Skeletal muscle tissue (tissue), 4 donors: ENCODE measurements around the gene SLAIN1. TPM values are rescaled to one million over a fixed set of nuclear protein-coding genes. Genes with fewer than 3 reads are reported as not detected.
A peak's percentile ranks its signal among the peaks of the same experiment; 100 is the strongest.

Experiments used
- H3K27ac ChIP-seq: one replicate; pipeline ENCODE4 v1.7.0; 2013; ENCODE audit warnings: mild to moderate bottlenecking, low read depth, low read length, inconsistent platforms
- H3K27me3 ChIP-seq, 3 donors: one replicate each; pipeline ENCODE4 v1.7.0; 2013; ENCODE audit warnings: low read length in 3 of 3; ENCODE audit not compliant: control insufficient read depth in 3 of 3, insufficient read depth in 3 of 3
- H3K36me3 ChIP-seq, 3 donors: one replicate each; pipeline ENCODE4 v1.7.0; 2013; ENCODE audit warnings: low read length in 3 of 3; ENCODE audit not compliant: control insufficient read depth in 3 of 3, insufficient read depth in 3 of 3
- H3K4me1 ChIP-seq, 3 donors: one replicate each; pipeline ENCODE4 v1.7.0; 2013; ENCODE audit warnings: low read length in 3 of 3, mild to moderate bottlenecking in 3 of 3; ENCODE audit not compliant: control insufficient read depth in 3 of 3, insufficient read depth in 3 of 3
- H3K4me3 ChIP-seq, 3 donors: one replicate each; pipeline ENCODE4 v1.7.0; 2013; ENCODE audit warnings: low read length in 3 of 3
- H3K9ac ChIP-seq, 3 donors: one replicate each; pipeline ENCODE4 v1.7.0; 2013; ENCODE audit warnings: low read length in 3 of 3, mild to moderate bottlenecking in 3 of 3, moderate library complexity in 2 of 3, low read depth in 1 of 3
- H3K9me3 ChIP-seq, 3 donors: one replicate each; pipeline ENCODE4 v1.7.0; 2013; ENCODE audit warnings: low read length in 3 of 3; ENCODE audit not compliant: control insufficient read depth in 3 of 3
- total RNA-seq: library from RNA; depleted of rRNA; stranded (reverse); fragments of >200 nt; gene quantifications from one replicate; pipeline ENCODE4 v1.2.3, GENCODE V29; 2014
- donor health status: Osteomylitis.

Gene SLAIN1
- total RNA-seq, 1 donor from 2014 or later, result 8.4 TPM

DNA sequence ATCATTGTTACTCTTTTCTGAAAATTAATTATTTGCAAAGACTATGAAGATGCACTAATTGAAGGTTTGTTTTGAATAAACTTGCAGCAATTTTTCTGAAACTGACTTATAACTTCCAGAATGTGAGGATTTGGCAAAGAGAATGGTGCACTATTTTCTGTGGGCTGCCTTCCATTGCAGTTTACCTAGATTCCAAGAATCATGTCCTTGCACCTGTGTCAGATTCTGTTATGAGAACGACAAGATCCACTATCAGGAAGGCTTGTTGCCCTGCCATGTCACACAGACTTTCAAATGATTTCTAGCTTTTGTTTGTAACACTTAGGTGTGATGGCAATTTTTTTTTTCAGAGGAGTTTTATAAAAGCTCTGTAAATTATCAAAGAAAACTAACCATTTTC lies 5.6 kb upstream of the SLAIN1 start:
- Histone ChIP-seq H3K9ac (no peak overlapping the region), H3K9me3 (no peaks in the 10 kb centered on the region), H3K4me1 (peaks cover 0 to 8% (median 0%) of the 10 kb centered on the region in 3 donors), H3K27me3 (no peaks in the 10 kb centered on the region), H3K36me3 (no peaks in the 10 kb centered on the region), H3K27ac (no peak overlapping the region), H3K4me3 (no peak overlapping the region)

DNA sequence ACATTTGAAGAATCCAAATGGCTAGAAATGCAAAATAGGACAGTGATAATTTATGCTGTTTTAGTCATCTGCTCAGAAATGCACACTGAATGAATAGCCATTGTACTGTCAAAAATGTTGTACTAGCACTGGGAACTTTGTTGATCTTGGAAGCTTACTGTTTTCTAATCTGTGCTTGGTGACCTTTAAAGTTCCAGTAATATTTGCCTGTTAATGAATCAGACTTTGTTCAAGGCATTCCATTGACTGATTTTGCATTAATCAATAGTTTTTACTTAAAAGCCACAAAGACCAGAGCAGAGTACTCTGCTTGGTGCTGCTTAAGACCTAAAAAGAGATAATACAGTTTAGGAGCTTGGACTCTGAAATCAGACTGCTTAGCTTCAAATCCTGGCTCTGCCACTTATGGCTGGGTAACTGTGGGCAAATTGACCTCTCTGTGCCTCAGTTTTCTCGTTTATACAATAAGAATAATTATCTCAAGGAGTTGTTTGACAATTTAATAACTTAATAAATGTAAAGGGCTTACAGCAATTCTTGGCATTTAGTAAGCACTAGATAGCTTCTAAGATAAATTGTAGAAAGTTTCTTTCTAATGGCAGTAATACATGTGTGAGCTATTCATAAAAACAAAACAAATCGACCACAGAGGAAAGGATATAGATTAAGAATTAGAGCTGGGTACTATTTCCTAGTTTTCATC lies 4.6 kb upstream of the SLAIN1 start:
- no peak overlapping the region for H3K27ac ChIP-seq
- H3K4me3 ChIP-seq, result no peak overlapping the region
- no peaks in the 10 kb centered on the region for H3K27me3 ChIP-seq
- H3K4me1 ChIP-seq, result peaks cover 0 to 11% (median 0%) of the 10 kb centered on the region in 3 donors
- H3K9ac ChIP-seq, result no peak overlapping the region
- H3K9me3 ChIP-seq, result no peaks in the 10 kb centered on the region
- H3K36me3 ChIP-seq, result no peaks in the 10 kb centered on the region

DNA sequence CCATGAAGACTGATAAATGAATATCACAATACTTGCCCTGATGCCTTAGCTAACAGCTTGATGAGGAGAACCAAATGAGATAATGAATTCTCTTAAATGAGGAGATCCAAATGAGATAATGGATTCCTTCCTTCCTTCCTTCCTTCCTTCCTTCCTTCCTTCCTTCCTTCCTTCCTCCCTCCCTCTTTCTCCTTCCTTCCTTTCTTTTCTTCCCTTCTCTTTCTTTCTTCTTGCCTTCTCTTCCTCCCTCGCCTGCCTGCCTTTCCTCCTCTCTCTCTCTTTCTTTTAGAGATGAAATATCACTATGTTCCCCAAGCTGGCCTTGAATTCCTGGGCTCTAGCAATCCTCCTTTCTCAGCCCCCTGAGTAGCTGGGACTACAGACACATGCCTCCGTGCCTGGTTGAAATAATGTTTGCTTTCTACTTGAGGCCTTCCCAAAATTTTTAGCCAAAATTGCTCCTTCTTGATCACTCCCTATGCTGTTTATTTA lies 4.0 kb upstream of the SLAIN1 start:
- Histone ChIP-seq H3K27ac (no peak overlapping the region), H3K4me3 (no peak overlapping the region), H3K27me3 (no peaks in the 10 kb centered on the region)

DNA sequence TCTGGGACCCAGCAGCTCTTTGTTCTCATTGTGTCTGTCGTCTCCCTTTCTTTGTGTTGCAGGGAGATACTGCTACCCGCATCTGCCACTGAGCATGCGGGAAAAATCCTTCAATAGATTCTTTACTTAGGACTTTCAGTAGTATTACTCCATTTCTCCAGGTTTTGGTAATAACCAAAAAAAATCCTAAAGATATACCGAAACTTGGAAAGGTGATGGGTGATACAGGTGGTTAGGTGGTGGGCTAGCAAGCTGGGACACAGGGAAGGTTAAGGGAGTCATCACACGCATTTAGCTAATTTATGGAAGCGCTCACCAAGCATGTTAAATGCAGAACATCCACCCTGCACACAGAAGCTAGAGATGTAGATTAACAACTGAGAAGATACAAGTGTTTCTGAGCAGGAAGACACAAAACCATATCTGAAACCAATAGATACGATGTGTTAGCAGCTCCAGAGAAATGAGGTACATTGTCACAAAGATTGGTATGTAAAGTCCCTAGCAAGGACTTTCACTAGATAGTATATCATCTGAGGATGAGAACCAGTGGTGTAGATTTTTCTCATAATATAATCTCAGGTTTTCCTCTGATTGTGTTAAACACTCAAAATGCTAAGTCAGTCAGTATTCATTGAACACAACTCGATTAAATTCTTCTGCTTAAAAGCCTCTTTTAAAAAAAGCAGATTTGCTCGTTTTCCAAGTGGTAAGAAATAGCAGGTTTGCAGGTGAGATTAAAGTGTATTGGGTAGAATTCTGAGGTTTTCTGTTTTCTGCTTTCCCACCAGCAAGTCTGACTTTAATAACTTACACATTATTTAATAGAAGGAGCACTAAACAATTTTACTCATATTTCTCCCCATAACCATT lies 1.2 kb upstream of the SLAIN1 start:
- H3K4me3 ChIP-seq, result peak overlapping the region in 2 of 3 donors; percentile 12 to 73
- no peaks in the 10 kb centered on the region for H3K9me3 ChIP-seq
- H3K36me3 ChIP-seq, result no peaks in the 10 kb centered on the region
- no peak overlapping the region for H3K27ac ChIP-seq
- no peak overlapping the region for H3K9ac ChIP-seq
- peaks cover 0 to 16% (median 10%) of the 10 kb centered on the region in 3 donors for H3K4me1 ChIP-seq
- no peaks in the 10 kb centered on the region for H3K27me3 ChIP-seq

More for the DNA sequence above, 4.0 kb upstream of the SLAIN1 start:
- H3K4me1 ChIP-seq, result peaks cover 0 to 11% (median 0%) of the 10 kb centered on the region in 3 donors
- no peaks in the 10 kb centered on the region for H3K9me3 ChIP-seq
- no peak overlapping the region for H3K9ac ChIP-seq
- H3K36me3 ChIP-seq, result no peaks in the 10 kb centered on the region

DNA sequence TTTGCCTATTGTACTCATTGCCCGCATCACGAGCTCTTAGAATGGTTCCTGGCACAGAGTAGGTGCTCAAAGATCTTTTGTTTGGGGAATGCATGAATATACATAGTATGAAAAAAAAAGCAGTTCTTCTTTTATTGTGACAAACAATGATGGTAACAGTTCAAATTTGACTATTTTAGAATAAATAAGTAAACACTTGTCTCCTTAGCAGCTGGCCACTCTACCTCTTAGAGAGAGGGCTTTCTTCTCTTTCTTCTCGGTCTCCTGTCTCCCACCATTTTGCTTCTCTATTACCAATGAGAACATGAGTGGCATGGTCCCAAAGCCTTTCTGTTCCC lies 639 bp upstream of the SLAIN1 start:
- Histone ChIP-seq H3K9me3 (no peaks in the 10 kb centered on the region), H3K27me3 (no peaks in the 10 kb centered on the region), H3K9ac (peak overlapping the region; percentile 43 to 78 (median 70)), H3K4me1 (peaks cover 0 to 16% (median 10%) of the 10 kb centered on the region in 3 donors), H3K36me3 (no peaks in the 10 kb centered on the region), H3K27ac (no peak overlapping the region), H3K4me3 (peak overlapping the region; percentile 73 to 94 (median 76))

DNA sequence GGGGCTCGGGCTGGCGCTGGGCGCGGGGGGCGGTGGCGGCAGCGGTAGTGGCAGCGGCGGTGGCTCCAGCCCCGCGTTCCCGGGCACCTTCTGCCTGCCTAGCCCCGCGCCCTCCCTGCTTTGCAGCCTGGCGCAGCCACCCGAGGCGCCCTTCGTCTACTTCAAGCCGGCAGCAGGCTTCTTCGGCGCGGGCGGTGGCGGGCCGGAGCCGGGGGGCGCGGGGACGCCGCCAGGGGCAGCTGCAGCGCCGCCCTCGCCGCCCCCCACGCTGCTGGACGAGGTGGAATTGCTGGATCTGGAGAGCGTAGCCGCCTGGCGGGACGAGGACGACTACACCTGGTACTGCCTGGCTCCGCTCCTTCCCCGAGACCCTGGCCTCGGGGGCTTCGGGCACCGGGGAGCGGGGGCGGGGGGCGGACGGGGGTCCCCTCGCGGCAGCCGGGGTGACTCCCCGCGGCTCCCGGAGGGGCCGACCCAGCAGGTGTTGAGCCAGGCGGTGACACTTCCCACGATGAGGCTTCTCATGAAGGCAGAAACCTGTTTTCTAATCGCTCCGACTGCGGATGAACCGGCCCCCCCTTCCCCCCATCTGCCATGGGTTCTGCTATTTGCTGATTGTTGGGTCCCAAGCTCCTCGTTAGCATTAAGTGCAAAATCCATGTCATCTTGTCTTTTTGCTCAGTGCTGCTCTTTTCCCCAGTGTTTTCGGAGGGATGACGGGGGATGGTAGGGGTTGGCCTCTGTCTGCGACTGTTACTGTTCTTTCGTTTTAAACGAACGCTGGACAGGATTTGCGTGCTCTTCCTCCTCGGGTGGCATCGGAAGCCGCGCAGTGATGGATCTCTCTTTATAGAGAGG lies 943 bp downstream of the SLAIN1 start:
- Histone ChIP-seq H3K9ac (peak overlapping the region; percentile 59 to 76 (median 74)), H3K9me3 (no peaks in the 10 kb centered on the region), H3K27ac (no peak overlapping the region), H3K36me3 (no peaks in the 10 kb centered on the region), H3K27me3 (no peaks in the 10 kb centered on the region), H3K4me3 (peak overlapping the region; percentile 83 to 94 (median 93)), H3K4me1 (peaks cover 0 to 16% (median 10%) of the 10 kb centered on the region in 3 donors)

DNA sequence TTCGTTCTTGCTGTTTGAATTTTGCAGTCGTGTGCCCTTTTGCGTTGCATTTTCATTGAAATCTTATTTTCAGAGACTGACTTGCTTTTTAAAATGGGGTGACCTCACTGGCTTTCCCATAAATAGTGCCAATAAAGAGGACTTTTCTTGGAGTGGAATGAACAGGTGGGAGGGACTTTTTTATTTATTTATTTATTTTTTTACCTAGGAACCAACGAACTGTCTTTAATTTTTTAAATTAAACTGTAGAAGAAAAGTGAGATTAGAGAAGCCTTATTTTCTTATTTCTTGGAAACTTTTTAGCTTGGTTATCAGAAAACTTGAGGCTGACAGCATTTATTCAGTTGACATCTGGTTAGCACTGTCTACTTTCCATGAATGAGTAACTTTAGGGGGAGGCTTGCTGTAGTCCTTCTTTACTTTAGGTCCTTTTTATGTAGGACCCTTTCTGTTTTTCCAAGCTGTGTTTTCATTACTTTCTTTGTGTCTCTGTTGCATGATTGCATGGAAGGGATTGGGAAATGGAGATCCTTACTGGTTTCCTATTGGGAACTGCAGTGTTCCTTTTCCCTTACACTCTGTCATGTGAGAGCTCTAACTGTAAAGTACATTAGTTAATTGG lies 1.7 kb downstream of the SLAIN1 start:
- Histone ChIP-seq H3K9me3 (no peaks in the 10 kb centered on the region), H3K36me3 (no peaks in the 10 kb centered on the region), H3K4me3 (peak overlapping the region; percentile 83 to 94 (median 93)), H3K9ac (peak overlapping the region in 2 of 3 donors; percentile 59 to 76), H3K4me1 (peaks cover 0 to 16% (median 10%) of the 10 kb centered on the region in 3 donors), H3K27ac (no peak overlapping the region), H3K27me3 (no peaks in the 10 kb centered on the region)

DNA sequence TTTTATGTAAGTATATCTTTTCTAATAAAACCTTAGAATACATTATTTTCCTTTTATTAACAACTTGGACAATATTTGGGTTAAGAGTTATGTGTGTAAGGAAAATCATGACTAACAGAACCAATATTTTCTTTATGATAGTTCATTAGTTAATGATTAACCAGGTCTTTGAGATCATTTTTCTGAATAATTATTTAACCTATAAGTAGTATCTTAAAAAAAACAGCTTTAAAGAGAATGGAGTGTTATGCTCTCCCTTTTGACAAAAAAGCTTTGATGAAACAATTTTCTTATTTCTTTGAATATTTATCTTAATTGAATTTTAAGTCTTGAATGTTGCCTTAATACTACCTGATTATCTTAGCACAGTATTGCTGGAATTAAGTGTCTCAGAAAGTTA lies 3.8 kb downstream of the SLAIN1 start:
- H3K36me3 ChIP-seq, result no peaks in the 10 kb centered on the region
- H3K9ac ChIP-seq, result no peak overlapping the region
- peaks cover 0 to 14% (median 10%) of the 10 kb centered on the region in 3 donors for H3K4me1 ChIP-seq
- no peak overlapping the region for H3K27ac ChIP-seq
- H3K9me3 ChIP-seq, result no peaks in the 10 kb centered on the region
- H3K4me3 ChIP-seq, result no peak overlapping the region
- H3K27me3 ChIP-seq, result no peaks in the 10 kb centered on the region

DNA sequence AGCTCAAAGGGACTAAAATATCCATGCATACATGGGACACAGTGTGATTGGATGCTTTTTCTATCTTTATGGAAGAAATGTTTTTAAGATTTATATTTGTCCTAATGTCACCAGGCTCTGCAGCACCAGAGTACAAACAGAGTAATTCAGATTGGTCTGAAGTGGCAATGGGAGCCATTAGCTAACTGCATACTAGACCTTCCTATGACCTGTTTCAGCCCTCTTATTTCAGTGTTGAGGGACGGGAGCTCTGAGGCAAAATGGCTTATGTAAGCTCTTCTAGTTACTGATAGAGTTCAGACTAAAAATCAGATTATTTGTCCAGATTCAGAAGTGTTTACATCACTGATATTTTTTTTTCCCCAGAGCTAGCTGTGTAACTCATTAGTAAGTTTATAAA lies 4.9 kb downstream of the SLAIN1 start:
- Histone ChIP-seq H3K9ac (no peak overlapping the region), H3K9me3 (no peaks in the 10 kb centered on the region), H3K27ac (no peak overlapping the region), H3K4me3 (no peak overlapping the region), H3K36me3 (no peaks in the 10 kb centered on the region), H3K27me3 (no peaks in the 10 kb centered on the region), H3K4me1 (peaks cover 0 to 10% (median 5%) of the 10 kb centered on the region in 3 donors)
